GM12873 (cell line): ENCODE results near the gene TSHZ2.

ENCODE experiments used
- CTCF ChIP-seq: IDR thresholded peaks from 2 replicates; pipeline ENCODE4 v1.5.1; 2012; ENCODE audit warnings: low read depth, mild to moderate bottlenecking, moderate library complexity, low read length, control low read depth; ENCODE audit not compliant: insufficient read depth; ENCODE audit errors: missing control alignments

TSHZ2 gene

DNA sequence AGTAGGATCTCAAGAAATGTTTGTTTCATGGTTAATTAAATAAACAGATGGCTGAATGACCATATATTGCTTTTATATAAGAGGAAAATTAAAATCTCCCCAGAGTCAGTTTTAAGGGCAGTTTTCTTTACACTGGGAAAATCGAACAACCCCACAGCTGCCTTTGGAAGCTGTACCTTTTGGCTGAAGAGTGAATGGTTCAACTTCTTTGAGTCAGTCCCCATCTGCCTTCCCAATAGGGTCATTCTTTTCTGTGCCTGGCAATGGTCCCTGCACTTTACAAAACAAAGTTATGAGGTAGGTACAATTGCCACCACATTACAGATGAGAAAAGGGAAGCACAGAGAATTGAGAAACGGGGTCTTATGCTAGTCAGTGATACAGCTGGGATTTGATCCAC, 39.5 kb downstream of the TSHZ2 start:
- TF ChIP-seq CTCF: no peak

- no peak for TF ChIP-seq CTCF
These were observed 41.0 kb downstream of the TSHZ2 start for GRCh38 chr20:53013183-53013582.

- no peak for TF ChIP-seq CTCF
These were observed 41.7 kb downstream of the TSHZ2 start for GRCh38 chr20:53013847-53014246.

DNA sequence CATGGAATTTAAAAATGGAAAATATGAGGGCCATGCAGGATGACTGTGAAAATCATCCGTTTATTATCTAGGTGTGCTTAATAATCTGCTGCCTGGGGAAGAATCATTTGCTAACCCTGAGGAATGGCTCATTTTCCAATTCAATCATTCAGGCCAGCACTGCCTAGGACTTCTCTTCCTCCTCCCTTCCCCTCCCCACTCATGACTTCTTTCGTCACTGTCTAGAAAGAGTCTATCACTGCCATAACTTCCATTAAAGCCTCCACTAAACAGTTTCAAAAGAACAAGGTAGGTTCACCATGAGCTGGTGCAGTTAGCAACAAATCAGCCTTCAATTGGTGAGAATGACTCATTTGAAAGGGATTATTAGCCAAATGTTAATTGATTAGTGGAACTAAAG, 43.9 kb downstream of the TSHZ2 start:
- TF ChIP-seq CTCF: no peak

DNA sequence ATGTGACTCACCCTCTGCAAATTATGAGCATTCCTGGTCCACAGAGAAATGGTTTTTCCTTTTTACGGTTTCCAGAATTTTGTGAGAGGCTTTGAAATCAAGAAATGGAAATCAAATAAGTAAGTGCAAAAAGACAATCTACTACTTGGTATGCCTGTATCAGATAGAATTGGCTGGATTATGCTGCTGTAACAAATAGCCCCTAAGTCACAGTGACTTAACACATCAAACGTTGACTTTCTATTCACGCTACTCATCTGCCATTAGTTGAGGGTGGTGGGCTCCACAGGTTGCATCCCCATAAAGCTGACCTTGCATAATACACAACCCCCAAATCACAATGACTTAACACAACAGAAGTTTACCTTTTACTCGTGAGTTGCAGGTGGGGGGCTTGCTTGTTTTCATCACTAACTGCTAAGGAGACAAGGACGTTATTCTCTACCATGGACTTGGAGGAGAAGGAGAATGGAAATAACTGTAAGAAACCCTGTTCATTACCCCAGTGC, 44.4 kb downstream of the TSHZ2 start:
- TF ChIP-seq CTCF: no peak

- TF ChIP-seq CTCF: no peak
These were observed 45.0 kb downstream of the TSHZ2 start for GRCh38 chr20:53017206-53017605.

DNA sequence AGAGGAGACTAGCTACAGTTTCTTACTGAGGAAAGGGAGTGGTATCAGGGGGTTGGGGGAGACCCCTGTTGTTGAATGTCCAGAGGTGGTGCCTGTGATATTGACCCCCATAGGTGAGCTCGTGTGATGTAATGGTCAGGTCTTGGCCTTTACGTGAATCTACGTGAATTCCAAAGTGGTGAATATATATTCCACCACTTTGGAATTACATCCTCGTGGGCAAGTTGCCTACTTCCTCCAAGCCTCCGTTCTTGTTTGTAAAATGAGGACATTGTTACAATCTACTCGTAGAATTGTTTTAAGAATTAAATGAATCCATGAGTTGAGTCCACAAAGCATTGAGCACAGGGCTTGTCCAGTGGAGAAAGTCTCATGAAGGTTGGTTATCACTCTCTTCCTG, 47.3 kb downstream of the TSHZ2 start:
- no peak for TF ChIP-seq CTCF
